IMR-90 (cell line): ENCODE results near the gene NOTCH3.

ENCODE experiments used
- POLR2A ChIP-seq: IDR thresholded peaks from 2 replicates; pipeline ENCODE4 v1.6.1; 2012; ENCODE audit warnings: mild to moderate bottlenecking, low read depth, low read length
- RCOR1 ChIP-seq: IDR thresholded peaks from 2 replicates; pipeline ENCODE4 v1.6.1; 2012; ENCODE audit warnings: mild to moderate bottlenecking, low read length, improper control_type of control experiment; ENCODE audit not compliant: insufficient replicate concordance
- SMC3 ChIP-seq: fragments of 150-350 bp; IDR thresholded peaks from 2 replicates; pipeline ENCODE4 v1.6.1; 2016; ENCODE audit warnings: low read depth, mild to moderate bottlenecking, antibody characterized with exemption, low read length, moderate library complexity
- TF ChIP-seq, protein P1 (sequence below): conservative IDR thresholded peaks from 2 replicates; pipeline ENCODE4 v1.5.1; 2012; ENCODE audit warnings: mild to moderate bottlenecking, low read depth, low read length, improper control_type of control experiment

- TF ChIP-seq, protein P1, sequence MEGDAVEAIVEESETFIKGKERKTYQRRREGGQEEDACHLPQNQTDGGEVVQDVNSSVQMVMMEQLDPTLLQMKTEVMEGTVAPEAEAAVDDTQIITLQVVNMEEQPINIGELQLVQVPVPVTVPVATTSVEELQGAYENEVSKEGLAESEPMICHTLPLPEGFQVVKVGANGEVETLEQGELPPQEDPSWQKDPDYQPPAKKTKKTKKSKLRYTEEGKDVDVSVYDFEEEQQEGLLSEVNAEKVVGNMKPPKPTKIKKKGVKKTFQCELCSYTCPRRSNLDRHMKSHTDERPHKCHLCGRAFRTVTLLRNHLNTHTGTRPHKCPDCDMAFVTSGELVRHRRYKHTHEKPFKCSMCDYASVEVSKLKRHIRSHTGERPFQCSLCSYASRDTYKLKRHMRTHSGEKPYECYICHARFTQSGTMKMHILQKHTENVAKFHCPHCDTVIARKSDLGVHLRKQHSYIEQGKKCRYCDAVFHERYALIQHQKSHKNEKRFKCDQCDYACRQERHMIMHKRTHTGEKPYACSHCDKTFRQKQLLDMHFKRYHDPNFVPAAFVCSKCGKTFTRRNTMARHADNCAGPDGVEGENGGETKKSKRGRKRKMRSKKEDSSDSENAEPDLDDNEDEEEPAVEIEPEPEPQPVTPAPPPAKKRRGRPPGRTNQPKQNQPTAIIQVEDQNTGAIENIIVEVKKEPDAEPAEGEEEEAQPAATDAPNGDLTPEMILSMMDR = no peak
- no peak for TF ChIP-seq RCOR1
- no peak for TF ChIP-seq SMC3
- no peak for TF ChIP-seq POLR2A
Measured at GRCh38 chr19:15196360-15197005, 4.3 kb downstream of the NOTCH3 start.
